DMS114 treated with DMSO at 0.1 percent for 48 hours (cell line): ENCODE results near the gene ZFHX2.

Experiments used
- DNase-seq: peaks from one replicate; lab custom pipeline; 2025; ENCODE audit not compliant: unreplicated experiment; lab: John Stamatoyannopoulos, UW

ZFHX2 gene

GRCh38 chr14:23481362-23481970 lies 70.1 kb downstream of the ZFHX2 start:
- no peak for DNase-seq

GRCh38 chr14:23478109-23478759 lies 73.3 kb downstream of the ZFHX2 start:
- DNase-seq: peak; percentile 17

- no peak for DNase-seq
Observed at GRCh38 chr14:23470947-23471346, 80.6 kb downstream of the ZFHX2 start.
